HepG2 (cell line): ENCODE data around the gene SPCS2. TPM values are rescaled to one million over a fixed set of nuclear protein-coding genes. Genes with fewer than 3 reads are reported as not detected.

Experiments used
- ATF7-NPFF ChIP-seq: sonication (generic); formaldehyde crosslinking; IDR thresholded peaks from 2 replicates; pipeline ENCODE4 v1.8.1; 2023; ENCODE audit warnings: mild to moderate bottlenecking, low read depth, missing genetic modification reagents, moderate library complexity
- BRD4 ChIP-seq: sonication (generic); formaldehyde crosslinking; IDR thresholded peaks from 2 replicates; pipeline ENCODE4 v1.4.0; 2020; ENCODE audit warnings: missing genetic modification reagents
- BRF2 ChIP-seq: sonication (generic); formaldehyde crosslinking; IDR thresholded peaks from 2 replicates; pipeline ENCODE4 v1.8.1; 2022; ENCODE audit warnings: mild to moderate bottlenecking, missing genetic modification reagents
- CEBPZ ChIP-seq: IDR thresholded peaks from 2 replicates; pipeline ENCODE4 v1.6.1; 2012; ENCODE audit warnings: low read length, improper control_type of control experiment
- CREBL2 ChIP-seq: sonication (generic); formaldehyde crosslinking; IDR thresholded peaks from 2 replicates; pipeline ENCODE4 v1.8.1; 2023; ENCODE audit warnings: missing genetic modification reagents, mild to moderate bottlenecking, borderline replicate concordance
- ELF3 ChIP-seq: IDR thresholded peaks from 2 replicates; pipeline ENCODE4 v1.6.1; 2016; ENCODE audit warnings: missing genetic modification reagents, missing compliant biosample characterization
- FOXO1 ChIP-seq: sonication (generic); formaldehyde crosslinking; IDR thresholded peaks from 2 replicates; pipeline ENCODE4 v1.4.0; 2020; ENCODE audit warnings: missing genetic modification reagents
- ISL2 ChIP-seq: sonication (generic); formaldehyde crosslinking; IDR thresholded peaks from 2 replicates; pipeline ENCODE4 v1.5.0; 2020; ENCODE audit warnings: missing genetic modification reagents
- MXD1 ChIP-seq: sonication (generic); formaldehyde crosslinking; IDR thresholded peaks from 2 replicates; pipeline ENCODE4 v1.4.0; 2020; ENCODE audit warnings: mild to moderate bottlenecking, missing genetic modification reagents
- NR0B2 ChIP-seq: sonication (generic); formaldehyde crosslinking; IDR thresholded peaks from 2 replicates; pipeline ENCODE4 v1.4.0; 2020; ENCODE audit warnings: mild to moderate bottlenecking, missing genetic modification reagents
- POLR2AphosphoS5 ChIP-seq: IDR thresholded peaks from 2 replicates; pipeline ENCODE4 v1.6.1; 2012; ENCODE audit warnings: low read depth, low read length
- RBAK ChIP-seq: sonication (generic); formaldehyde crosslinking; IDR thresholded peaks from 2 replicates; pipeline ENCODE4 v1.5.1; 2020; ENCODE audit warnings: mild to moderate bottlenecking, missing genetic modification reagents
- TBX3 ChIP-seq: fragments of 450-650 bp; IDR thresholded peaks from 2 replicates; pipeline ENCODE4 v1.6.1; 2017; ENCODE audit warnings: antibody characterized with exemption, mild to moderate bottlenecking, inconsistent platforms, borderline replicate concordance
- ZNF333 ChIP-seq: sonication (generic); formaldehyde crosslinking; IDR thresholded peaks from 2 replicates; pipeline ENCODE4 v1.4.0; 2020; ENCODE audit warnings: mild to moderate bottlenecking, missing genetic modification reagents, borderline replicate concordance
- ZNF501 ChIP-seq: sonication (generic); formaldehyde crosslinking; IDR thresholded peaks from 2 replicates; pipeline ENCODE4 v1.5.1; 2020; ENCODE audit warnings: mild to moderate bottlenecking, moderate library complexity, missing genetic modification reagents
- ZNF510 ChIP-seq: sonication (generic); formaldehyde crosslinking; IDR thresholded peaks from 2 replicates; pipeline ENCODE4 v1.4.0; 2020; ENCODE audit warnings: low read depth, mild to moderate bottlenecking, missing genetic modification reagents
- ZNF513 ChIP-seq: sonication (generic); formaldehyde crosslinking; conservative IDR thresholded peaks from 2 replicates; pipeline ENCODE4 v1.5.0; 2020; ENCODE audit warnings: missing genetic modification reagents
- ZNF564 ChIP-seq: sonication (generic); formaldehyde crosslinking; IDR thresholded peaks from 2 replicates; pipeline ENCODE4 v1.8.1; 2023; ENCODE audit warnings: mild to moderate bottlenecking, missing genetic modification reagents
- ZSCAN5A ChIP-seq: sonication (generic); formaldehyde crosslinking; IDR thresholded peaks from 2 replicates; pipeline ENCODE4 v1.8.0; 2022; ENCODE audit warnings: mild to moderate bottlenecking, missing genetic modification reagents, borderline replicate concordance
- polyA plus RNA-seq, 8 experiments: library from polyadenylated mRNA; depleted of rRNA in 3 of 8; stranded (reverse) in 7 of 8; unstranded in 1 of 8; fragments of >200 nt; fragmentation: Illumina TruSeq in 4 of 8; extraction: Trizol in 4 of 8; gene quantifications; 2 replicates each; pipeline versions ENCODE4 v1.2.1 to v1.2.3, GENCODE V29; 2011 to 2016; ENCODE audit warnings: low read depth in 4 of 8, missing spikeins in 1 of 8, mixed read lengths in 1 of 8; ENCODE audit not compliant: insufficient read depth in 1 of 8
- total RNA-seq, 5 experiments: library from RNA; depleted of rRNA; stranded (reverse); fragments of >200 nt; fragmentation: Illumina TruSeq; extraction: Trizol; gene quantifications; 2 replicates each; pipeline ENCODE4 v1.2.3, GENCODE V29; 2016; ENCODE audit warnings: low read depth in 1 of 5

SPCS2 gene
- total and polyA plus RNA-seq, 2 of the 13 experiments (the other 11 are each of a cell fraction or from before 2014, with no cell fraction given) = 87.3 to 142 TPM

- TF ChIP-seq TBX3 = peak; percentile 40; the same call in 1 of the 2 replicates
- TF ChIP-seq ZNF513 = no peak
- TF ChIP-seq CEBPZ = no peak
- TF ChIP-seq ZNF333 (CRISPR knock-in tag) = no peak
- peak; percentile 51; the same call in 1 of the 2 replicates for TF ChIP-seq ISL2 (CRISPR knock-in tag)
- peak; percentile 84 for TF ChIP-seq ZNF510
- TF ChIP-seq ZSCAN5A (CRISPR knock-in tag) = peak; percentile 81; the same call in 1 of the 2 replicates
- peak; percentile 67 for TF ChIP-seq FOXO1 (CRISPR knock-in tag)
- peak; percentile 44 for TF ChIP-seq ELF3
- peak; percentile 91 for TF ChIP-seq POLR2AphosphoS5
- no peak; the same call in 1 of the 2 replicates for TF ChIP-seq ZNF564
- TF ChIP-seq ZNF501 (CRISPR knock-in tag) = peak; percentile 95
- TF ChIP-seq MXD1 (CRISPR knock-in tag) = peak; percentile 92
- peak; percentile 95 for TF ChIP-seq ATF7-NPFF (CRISPR knock-in tag)
- TF ChIP-seq RBAK (CRISPR knock-in tag) = no peak
- TF ChIP-seq NR0B2 = peak; percentile 89; the same call in 1 of the 2 replicates
- TF ChIP-seq BRF2 (CRISPR knock-in tag) = peak; percentile 59; the same call in 1 of the 2 replicates
- no peak for TF ChIP-seq CREBL2 (CRISPR knock-in tag)
- peak; percentile 94 for TF ChIP-seq BRD4 (CRISPR knock-in tag)
Observed at GRCh38 chr11:74948898-74949752, at the start of gene SPCS2, which contains the start of gene XRRA1 (continued).
